Stimulated activated CD8-positive, alpha-beta memory T cell treated with anti-CD3 and anti-CD28 coated beads, Interleukin-12 subunit alpha, Interleukin-12 subunit beta, amount 100 ng/mL, for 1 hour (primary cell): ENCODE data around the gene ALS2CL.

ENCODE experiments used
- DNase-seq: peaks from one replicate; pipeline ENCODE4 v3.0.0-alpha.2; 2020; ENCODE audit warnings: low read depth

ALS2CL gene

GRCh38 chr3:46629551-46630517, 63.6 kb downstream of the ALS2CL start:
- peak; percentile 55 for DNase-seq

DNA sequence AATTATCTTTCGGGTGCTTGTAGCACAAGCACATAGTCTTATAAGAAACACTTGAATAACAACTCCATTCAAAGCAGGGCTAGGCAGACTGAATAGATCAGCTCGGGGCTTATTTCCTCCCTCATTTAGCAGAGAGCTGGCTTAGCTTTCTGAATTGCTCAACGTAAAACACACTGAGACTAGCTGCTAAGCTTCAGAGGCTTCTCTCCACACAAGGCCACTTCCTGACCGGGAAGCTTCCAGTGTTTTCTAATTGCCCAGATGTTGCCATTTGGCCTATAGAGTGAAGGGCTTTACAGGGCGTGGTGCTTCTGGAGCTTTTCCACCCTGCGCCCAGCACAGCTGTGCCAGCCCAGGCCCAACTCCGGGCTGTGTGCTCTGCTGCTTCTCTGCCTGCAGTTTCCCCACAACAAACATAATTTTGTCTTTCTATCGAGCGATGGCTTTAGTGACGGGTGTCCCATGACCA, 64.5 kb downstream of the ALS2CL start:
- no peak for DNase-seq

DNA sequence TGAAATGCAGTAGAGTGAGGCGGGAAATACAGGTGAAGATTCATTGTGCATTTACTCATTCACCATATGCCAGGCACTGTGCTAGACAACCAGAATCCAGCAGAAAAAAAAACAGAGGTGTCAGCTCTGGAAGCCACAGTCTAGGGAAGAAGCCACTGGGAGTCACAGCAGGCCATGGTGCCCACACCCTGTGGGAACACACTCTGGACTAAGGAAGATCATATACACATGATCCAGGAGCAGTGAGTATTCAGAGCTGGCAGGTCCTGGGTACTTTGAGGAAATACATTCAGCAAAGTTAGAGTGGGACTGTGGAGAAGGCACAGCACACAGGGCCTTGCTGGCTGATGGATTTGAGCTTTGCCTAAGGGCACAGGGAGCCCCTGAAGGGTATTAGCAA, 66.4 kb downstream of the ALS2CL start:
- no peak for DNase-seq

GRCh38 chr3:46626039-46626438, 67.4 kb downstream of the ALS2CL start:
- no peak for DNase-seq

DNA sequence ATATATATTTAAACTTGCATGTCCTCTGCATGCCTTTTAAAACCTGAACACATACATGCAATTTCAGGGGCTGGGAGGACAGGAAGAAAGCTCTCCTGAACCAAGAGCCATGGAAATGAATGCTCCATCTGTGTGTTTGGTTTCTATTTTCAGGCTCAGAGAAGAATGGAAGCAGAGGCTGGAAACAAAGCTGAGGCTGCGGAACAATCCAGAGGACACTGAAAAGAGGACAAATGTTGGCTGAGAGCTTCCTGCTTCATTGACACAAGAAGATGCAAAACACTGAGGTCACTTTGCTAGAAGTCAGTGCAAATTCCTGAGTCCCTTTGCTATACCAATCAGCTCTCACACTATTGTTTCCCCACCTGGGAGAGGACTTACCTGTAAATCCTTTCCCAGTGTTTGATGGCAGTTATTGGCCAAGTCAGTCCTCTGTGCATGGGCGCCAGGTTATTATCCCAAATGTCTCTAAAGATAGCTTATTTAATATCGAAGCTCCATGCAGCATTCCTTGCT, 68.4 kb downstream of the ALS2CL start:
- DNase-seq: no peak

- no peak for DNase-seq
These were observed 68.9 kb downstream of the ALS2CL start for GRCh38 chr3:46624533-46624932.

DNA sequence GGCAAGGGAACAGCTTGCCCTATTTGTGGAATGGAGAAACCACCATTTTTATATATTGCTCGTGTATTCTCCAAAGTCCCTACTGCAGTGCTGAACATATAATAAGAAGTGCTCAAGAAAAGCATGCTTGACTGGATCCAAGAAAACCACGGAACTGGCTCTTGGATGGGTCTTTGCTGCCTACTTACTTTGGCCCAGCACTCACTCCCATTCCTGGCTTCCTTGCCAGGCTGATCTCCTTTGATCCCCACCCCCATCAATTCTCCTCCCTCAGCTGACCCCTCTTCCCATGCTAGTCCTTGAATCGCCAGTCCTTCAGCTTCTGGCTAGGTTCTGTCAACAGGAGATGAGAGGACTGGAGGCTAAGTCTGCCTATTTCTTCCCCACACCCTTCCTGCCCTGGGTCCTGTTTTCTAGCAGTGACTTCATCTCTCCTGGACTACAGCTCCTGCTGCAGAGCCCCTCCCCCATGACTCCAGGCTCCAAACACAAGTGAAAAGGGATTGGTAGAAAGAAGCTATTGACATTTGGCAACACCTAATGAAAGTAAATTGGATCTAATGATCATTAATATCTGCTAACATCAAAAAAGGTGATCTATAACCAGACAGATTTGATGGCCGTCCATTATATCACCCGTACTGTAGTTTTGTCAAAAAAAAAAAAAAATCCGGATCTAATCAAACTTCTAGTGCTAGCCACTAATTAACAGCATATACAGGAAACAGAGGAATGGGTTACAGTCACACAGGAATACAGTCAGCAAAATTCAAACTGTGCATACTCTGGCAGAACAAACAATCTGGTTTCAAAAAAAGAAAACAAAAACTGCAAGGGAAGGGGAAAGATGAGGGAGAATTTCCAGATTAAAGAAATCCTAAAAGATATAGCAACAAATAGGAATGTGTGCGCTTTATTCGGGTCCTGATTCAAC, 73.4 kb downstream of the ALS2CL start:
- no peak for DNase-seq
